Neuron (in vitro differentiated cells): ENCODE measurements around the gene NLRP5.
"Not testable (repeated sequence)": the region's sequence is repeated elsewhere in the genome, so short reads cannot be mapped to it uniquely, and the experiment has no call there.

Experiments used
- H2AFZ ChIP-seq: one replicate; pipeline ENCODE4 v1.6.1; 2013; ENCODE audit warnings: low read depth, mild to moderate bottlenecking, inconsistent platforms, low read length, moderate library complexity
- H3K27me3 ChIP-seq: one replicate; pipeline ENCODE4 v1.6.1; 2013; ENCODE audit warnings: low read length; ENCODE audit not compliant: insufficient read depth
- H3K36me3 ChIP-seq: one replicate; pipeline ENCODE4 v1.6.1; 2013; ENCODE audit warnings: low read length; ENCODE audit not compliant: insufficient read depth
- H3K4me1 ChIP-seq: one replicate; pipeline ENCODE4 v1.6.1; 2013; ENCODE audit warnings: low read length; ENCODE audit not compliant: insufficient read depth
- H3K4me3 ChIP-seq: 2 replicates; pipeline ENCODE4 v1.5.1; 2013; ENCODE audit warnings: mild to moderate bottlenecking, low read length, moderate library complexity
- H3K9me3 ChIP-seq: one replicate; pipeline ENCODE4 v1.6.1; 2013; ENCODE audit warnings: low read length

NLRP5 gene

DNA sequence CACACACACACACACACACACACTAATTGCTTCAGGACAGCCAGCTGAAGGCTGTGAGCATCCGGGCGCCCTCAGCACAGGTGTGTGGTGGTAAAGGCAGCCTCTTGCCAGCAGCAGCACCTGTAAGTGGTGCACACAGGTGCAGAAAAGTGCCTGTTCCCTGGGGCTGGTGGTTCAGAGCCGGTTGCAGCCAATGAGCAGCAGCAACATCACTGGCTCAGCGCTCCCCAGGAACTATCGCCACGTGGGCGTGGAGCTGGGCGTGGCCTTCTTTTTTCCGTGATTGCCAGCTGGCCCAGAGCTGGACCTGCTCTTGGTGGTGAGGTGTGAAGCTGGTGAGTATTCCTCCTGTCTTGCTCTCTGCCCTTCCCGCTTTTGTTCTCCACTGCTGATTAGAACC, at the start of gene NLRP5:
Gene NLRP5 (plus strand): TSS at position 289 of the 400 bp plus-strand sequence.
- Histone ChIP-seq H3K4me3 (no peak within 1 kb of the TSS), H3K27me3 (no peaks in the 10 kb centered on the region), H2AFZ (no peak within 1 kb of the TSS), H3K9me3 (no peaks in the 10 kb centered on the region), H3K36me3 (no peaks in the 10 kb centered on the region), H3K4me1 (no peaks in the 10 kb centered on the region)

DNA sequence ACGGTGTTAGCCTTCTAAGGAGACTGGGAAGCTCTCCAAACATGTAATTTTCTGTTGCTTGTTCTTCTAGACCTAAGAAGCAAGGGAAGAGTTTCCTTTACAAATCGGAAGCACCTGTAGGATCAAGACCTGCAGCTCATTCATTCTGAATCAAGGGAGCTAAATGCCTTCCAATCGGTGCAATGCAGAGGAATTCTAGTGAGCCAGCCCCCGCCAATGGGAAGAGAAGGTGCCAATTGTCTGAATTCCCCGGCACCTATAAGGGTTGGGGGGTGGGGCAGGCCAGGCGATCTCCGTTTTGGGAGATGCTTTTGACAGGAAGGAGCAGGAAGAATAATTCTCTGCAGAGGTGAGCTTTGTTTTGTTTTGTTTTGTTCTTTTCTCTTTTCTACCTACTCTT, 47.4 kb upstream of the NLRP5 start:
- H3K4me1 ChIP-seq: no peaks in the 10 kb centered on the region
- no peaks in the 10 kb centered on the region for H3K36me3 ChIP-seq
- peaks cover 8% of the 10 kb centered on the region for H3K27me3 ChIP-seq
- H3K9me3 ChIP-seq: no peaks in the 10 kb centered on the region
- H2AFZ ChIP-seq: no peak overlapping the region
- no peak overlapping the region for H3K4me3 ChIP-seq

DNA sequence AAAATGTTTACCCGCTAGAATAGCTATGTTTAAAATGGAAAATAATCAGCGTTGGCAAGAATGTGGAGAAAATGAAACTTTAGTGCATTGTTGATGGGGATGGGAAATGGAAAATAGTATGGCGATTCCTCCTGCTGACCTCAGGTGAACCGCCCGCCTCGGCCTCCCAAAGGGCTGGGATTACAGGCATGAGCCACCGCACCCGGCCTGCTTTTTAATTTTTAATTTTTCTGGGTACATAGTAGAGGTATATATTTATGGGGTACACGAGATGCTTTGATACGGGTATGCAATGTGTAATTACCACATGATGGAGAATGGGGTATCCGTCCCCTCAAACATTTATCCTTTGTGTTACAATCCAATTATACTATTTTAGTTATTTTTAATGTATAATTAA, 46.3 kb upstream of the NLRP5 start:
- no peaks in the 10 kb centered on the region for H3K36me3 ChIP-seq
- no peak overlapping the region for H3K4me3 ChIP-seq
- peaks cover 6% of the 10 kb centered on the region for H3K27me3 ChIP-seq
- no peak overlapping the region for H2AFZ ChIP-seq
- H3K4me1 ChIP-seq: no peaks in the 10 kb centered on the region
- H3K9me3 ChIP-seq: no peaks in the 10 kb centered on the region

DNA sequence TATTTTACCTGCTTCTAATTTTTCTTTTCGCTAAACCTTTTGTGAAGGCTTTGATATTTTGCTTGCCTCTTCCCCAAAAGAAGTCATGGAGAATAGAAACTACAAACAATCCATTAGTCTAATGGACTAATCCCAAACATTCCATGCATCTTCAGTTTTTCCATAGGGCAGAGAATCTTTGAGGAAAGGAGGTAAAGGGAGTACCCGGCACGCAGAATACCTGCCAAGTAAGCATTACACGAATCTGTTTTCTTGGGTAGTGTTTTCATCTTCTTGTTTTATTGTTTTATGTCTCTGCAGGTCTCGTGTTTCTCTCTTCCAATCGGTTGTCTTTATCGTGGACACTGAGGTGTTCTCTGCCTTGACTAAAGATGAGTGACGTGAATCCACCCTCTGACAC, 39.0 kb upstream of the NLRP5 start, which contains the start of gene NLRP8:
Gene NLRP8 (plus strand): TSS at position 301 of the 400 bp plus-strand sequence.
- no peaks in the 10 kb centered on the region for H3K27me3 ChIP-seq
- H3K36me3 ChIP-seq: no peaks in the 10 kb centered on the region
- no peak within 1 kb of the TSS for H2AFZ ChIP-seq
- no peak within 1 kb of the TSS for H3K4me3 ChIP-seq
- peaks cover 2% of the 10 kb centered on the region for H3K9me3 ChIP-seq
- no peaks in the 10 kb centered on the region for H3K4me1 ChIP-seq

DNA sequence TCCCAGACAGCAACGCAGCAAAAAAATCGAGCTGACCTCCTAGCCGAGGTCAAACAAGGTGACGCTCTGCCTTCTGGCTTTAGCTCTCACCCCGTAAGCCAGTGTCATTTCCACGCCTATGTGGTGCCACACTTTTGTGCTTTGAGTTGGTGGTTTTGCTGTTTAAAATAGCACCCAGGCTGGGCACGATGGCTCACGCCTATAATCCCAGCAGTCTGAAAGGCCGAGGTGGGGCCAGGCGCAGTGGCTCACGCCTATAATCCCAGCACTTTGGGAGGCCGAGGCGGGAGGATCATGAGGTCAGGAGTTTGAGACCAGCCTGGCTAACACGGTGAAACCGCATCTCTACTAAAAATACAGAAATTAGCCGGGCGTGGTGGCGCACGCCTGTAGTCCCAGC, 36.0 kb upstream of the NLRP5 start:
- not testable (repeated sequence) for H2AFZ ChIP-seq, H3K36me3 ChIP-seq, H3K4me1 ChIP-seq, H3K4me3 ChIP-seq, H3K9me3 ChIP-seq, H3K27me3 ChIP-seq

DNA sequence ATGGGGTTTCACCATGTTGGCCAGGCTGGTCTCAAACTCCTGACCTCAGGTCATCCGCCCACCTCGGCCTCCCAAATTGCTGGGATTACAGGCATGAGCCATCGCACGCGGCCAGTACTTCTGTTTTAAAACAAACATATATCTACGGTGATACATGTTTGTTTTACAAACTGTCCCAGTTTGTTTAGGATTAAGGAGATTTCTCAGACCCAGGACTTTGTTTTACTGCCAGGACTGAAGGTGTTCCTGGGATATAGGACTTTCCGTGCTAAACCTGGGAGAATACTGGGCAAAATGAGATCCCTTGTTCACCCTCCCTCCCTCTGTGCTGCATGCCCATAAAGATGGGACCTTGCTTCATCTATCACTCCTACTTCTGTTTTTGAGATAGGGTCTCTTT, 30.1 kb upstream of the NLRP5 start:
- Histone ChIP-seq H3K36me3 (no peaks in the 10 kb centered on the region), H2AFZ (no peak overlapping the region), H3K4me3 (no peak overlapping the region), H3K27me3 (no peaks in the 10 kb centered on the region), H3K9me3 (no peaks in the 10 kb centered on the region), H3K4me1 (no peaks in the 10 kb centered on the region)

DNA sequence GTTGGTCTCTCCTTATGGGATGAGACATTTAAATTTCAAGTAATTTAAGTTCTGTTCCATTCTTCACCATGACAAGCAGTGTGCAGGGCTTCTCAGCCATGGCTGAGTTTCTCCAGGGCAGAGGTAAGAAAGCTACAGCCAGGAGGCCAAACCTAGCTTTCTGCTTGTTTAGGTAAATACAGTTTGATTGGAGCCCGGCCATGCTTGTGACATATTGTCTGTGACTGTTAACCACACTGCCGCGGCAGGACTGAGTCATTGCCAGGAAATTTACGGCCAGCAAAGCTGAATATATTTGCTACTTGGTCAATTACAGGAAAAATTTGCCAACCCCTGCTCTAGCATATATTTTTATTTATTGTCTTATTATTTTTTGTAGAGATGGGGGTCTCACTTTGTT, 28.2 kb upstream of the NLRP5 start:
- Histone ChIP-seq H3K9me3 (no peaks in the 10 kb centered on the region), H2AFZ (no peak overlapping the region)

DNA sequence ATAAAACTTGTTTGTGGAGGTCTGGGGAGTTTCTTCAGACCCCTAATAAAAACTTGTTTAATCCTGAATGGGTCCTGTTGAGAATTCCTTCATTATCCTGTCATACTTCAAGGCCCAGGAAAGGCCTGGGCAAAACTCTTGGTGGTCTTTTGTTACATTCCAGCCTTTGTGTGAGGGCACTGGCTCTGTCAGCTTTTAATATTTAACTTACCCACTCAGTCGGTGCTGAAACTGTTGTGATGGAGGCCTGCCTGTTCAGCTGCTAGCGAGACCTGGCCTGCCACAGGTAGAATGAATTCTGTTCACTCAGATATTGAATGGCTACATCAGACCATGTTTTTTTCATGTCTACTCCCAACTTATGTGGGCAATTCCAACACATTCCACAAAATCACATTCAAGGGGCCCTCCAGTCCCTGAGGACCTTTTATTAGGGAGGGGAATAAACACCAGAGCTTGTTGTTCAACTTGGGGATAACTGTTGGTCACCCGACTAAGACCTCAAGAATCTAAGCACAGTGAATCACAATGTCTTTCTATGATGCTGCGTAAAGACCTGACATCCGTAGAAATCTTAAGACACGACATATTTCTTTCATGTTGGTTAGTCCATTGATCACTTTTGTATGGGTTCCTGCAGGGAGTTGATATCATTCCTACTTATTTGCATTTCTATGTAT, 26.4 kb upstream of the NLRP5 start:
- H3K4me3 ChIP-seq: no peak overlapping the region
- no peaks in the 10 kb centered on the region for H3K4me1 ChIP-seq
- H3K36me3 ChIP-seq: no peaks in the 10 kb centered on the region
- no peaks in the 10 kb centered on the region for H3K27me3 ChIP-seq
- H2AFZ ChIP-seq: no peak overlapping the region
- no peaks in the 10 kb centered on the region for H3K9me3 ChIP-seq

More for the DNA sequence above, 28.2 kb upstream of the NLRP5 start:
- no peak overlapping the region for H3K4me3 ChIP-seq
- H3K36me3 ChIP-seq: no peaks in the 10 kb centered on the region
- no peaks in the 10 kb centered on the region for H3K27me3 ChIP-seq
- no peaks in the 10 kb centered on the region for H3K4me1 ChIP-seq

DNA sequence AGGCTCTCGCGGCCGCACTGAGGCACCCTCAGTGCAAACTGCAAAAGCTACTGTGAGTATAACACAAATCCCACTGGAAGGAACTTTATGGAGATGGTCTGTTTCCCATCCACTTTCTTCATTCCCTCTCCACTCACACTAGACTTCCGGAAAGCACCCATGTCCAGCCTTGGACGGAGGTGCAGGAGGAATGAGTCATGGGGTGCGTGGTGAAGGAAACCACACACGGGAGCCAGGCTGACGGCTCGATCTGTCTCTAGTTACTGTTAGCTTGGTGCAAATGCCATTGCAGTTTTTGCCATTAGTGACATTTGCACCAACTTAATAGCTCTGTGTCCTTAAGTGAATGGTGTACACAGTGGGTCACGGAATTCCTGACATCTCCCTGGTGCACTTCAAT, 24.4 kb upstream of the NLRP5 start:
- Histone ChIP-seq H3K4me3 (no peak overlapping the region), H3K9me3 (no peaks in the 10 kb centered on the region), H3K27me3 (no peaks in the 10 kb centered on the region)

DNA sequence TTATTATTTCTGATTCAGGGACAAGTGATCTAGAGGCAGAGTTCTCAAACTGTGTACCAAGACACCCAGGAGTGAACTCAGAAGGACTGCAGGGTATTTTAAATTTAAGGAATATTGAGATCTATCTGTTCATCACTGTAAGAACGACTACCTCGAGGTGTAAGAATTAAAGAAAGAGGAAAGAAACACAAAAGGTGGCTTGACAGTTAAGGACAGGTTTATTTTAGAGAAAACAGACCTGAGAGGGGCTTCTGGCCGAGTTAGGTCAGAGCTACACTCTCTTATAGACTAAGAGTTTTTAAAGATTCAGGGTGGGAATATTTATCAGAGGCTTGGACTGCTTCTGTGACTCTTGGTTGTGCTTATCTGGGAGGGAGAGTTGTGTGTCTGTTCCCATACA, 12.6 kb upstream of the NLRP5 start:
- no peak overlapping the region for H2AFZ ChIP-seq
- H3K36me3 ChIP-seq: no peaks in the 10 kb centered on the region
- no peaks in the 10 kb centered on the region for H3K4me1 ChIP-seq
- no peak overlapping the region for H3K4me3 ChIP-seq
- no peaks in the 10 kb centered on the region for H3K9me3 ChIP-seq
- peaks cover 2% of the 10 kb centered on the region for H3K27me3 ChIP-seq

More for the DNA sequence above, 24.4 kb upstream of the NLRP5 start:
- H3K4me1 ChIP-seq: no peaks in the 10 kb centered on the region
- H3K36me3 ChIP-seq: no peaks in the 10 kb centered on the region
- H2AFZ ChIP-seq: no peak overlapping the region

DNA sequence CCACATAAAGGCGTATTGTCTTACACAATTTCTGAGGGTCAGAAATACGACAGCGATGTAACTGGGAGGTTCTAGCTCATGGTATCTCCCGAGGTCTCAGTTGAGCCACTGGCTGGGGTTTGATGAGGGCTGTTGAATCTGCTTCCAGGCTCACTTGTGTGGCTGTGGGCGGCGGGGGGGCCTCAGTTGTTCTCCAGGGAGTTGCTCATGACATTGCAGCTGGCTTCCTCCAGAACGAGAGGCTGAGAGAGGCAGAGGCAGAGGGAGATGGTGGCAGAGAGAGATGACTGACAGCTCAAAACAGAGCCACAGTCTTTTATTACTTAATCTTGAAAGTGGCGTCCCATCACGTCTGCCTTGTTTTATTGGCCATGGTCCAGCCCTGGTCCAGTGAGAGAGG, 6.2 kb upstream of the NLRP5 start:
- peaks cover under 1% of the 10 kb centered on the region for H3K27me3 ChIP-seq
- no peaks in the 10 kb centered on the region for H3K36me3 ChIP-seq
- H2AFZ ChIP-seq: no peak overlapping the region
- no peaks in the 10 kb centered on the region for H3K4me1 ChIP-seq
- H3K4me3 ChIP-seq: no peak overlapping the region
- no peaks in the 10 kb centered on the region for H3K9me3 ChIP-seq

DNA sequence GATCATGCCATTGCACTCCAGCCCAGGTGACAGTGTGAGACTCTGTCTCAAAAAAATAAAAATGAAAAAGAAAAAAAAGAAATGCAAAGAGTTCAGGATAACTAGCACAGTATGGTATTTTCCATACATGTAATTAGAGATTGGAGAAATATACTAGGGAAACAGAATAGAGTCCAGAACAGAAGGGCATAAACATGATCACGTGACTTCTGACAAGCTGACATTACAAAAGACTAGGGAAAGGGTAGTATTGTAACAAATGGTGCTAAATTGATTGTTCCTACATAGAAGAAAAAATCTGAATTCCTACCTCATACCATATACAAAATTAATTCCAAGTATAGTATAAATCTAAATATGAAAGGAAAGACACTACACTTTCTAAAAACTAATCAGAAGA, 1.3 kb upstream of the NLRP5 start:
- H2AFZ ChIP-seq: no peak overlapping the region
- no peak overlapping the region for H3K4me3 ChIP-seq
- no peaks in the 10 kb centered on the region for H3K9me3 ChIP-seq
- H3K27me3 ChIP-seq: no peaks in the 10 kb centered on the region
- H3K4me1 ChIP-seq: no peaks in the 10 kb centered on the region
- H3K36me3 ChIP-seq: no peaks in the 10 kb centered on the region

DNA sequence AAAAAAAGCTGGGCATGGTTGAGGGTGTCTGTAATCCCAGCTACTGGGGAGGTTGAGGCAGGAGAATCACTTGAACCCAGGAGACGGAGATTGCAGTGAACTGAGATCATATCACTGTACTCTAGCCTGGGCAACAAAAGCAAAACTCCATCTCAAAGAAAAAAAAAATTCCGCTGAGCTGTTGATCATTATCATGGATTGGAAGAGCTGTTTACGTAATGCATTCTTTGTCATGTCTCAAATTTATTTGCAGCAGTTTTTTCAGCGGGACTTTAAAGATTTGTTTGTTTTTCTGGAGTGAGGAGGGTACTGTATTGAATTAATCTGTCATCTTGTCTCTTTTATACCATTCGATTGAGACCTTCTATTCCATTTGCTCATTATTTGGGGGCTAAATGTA, 4.3 kb downstream of the NLRP5 start:
- H3K9me3 ChIP-seq: no peaks in the 10 kb centered on the region

DNA sequence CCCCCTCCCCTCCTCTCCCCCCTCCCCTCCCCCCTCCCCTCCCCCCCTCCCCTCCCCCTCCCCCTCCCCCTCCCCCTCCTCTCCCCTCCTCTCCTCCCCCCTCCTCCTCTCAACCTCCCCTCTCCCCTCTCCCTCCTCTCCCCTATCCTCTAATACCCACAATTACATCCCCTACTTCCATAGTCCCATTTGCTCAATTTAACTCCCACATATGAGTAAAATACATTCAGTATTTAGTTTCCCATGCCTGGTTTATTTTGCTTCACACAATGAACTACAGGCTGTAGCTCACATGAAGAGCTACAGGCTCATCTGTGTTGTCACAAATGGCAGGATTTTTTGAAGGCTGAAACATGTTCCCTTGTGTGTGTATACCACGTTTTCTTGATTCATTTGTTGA, 6.9 kb downstream of the NLRP5 start:
- Histone ChIP-seq H3K36me3 (no peaks in the 10 kb centered on the region), H2AFZ (no peak overlapping the region), H3K4me3 (no peak overlapping the region), H3K27me3 (no peaks in the 10 kb centered on the region), H3K4me1 (no peaks in the 10 kb centered on the region), H3K9me3 (no peaks in the 10 kb centered on the region)

More for the DNA sequence above, 4.3 kb downstream of the NLRP5 start:
- H3K36me3 ChIP-seq: no peaks in the 10 kb centered on the region
- H3K4me3 ChIP-seq: no peak overlapping the region
- H3K4me1 ChIP-seq: no peaks in the 10 kb centered on the region
- no peak overlapping the region for H2AFZ ChIP-seq
- H3K27me3 ChIP-seq: no peaks in the 10 kb centered on the region
